Cardiac fibroblast (primary cell): Measurements from ENCODE around the gene SARS1.

ENCODE experiments used
- DNase-seq, 2 donors: peaks; one replicate each; pipeline versions ENCODE4 v3.0.0 to v3.0.0-alpha.2; 2010; ENCODE audit warnings: low read depth in 2 of 2
- H3K4me3 ChIP-seq, 2 donors: replicated peaks in 1 of 2; 1 replicate in 1 of 2; 2 replicates in 1 of 2; pipeline ENCODE4 v1.5.1; 2011; ENCODE audit warnings: low read depth in 2 of 2, low read length in 2 of 2, mild to moderate bottlenecking in 2 of 2, moderate library complexity in 1 of 2
- TF ChIP-seq, protein P1 (sequence below): IDR thresholded peaks from one replicate; pipeline ENCODE4 v1.5.1; 2011; ENCODE audit warnings: low read depth, mild to moderate bottlenecking, low read length, inconsistent platforms

SARS1 gene

DNA sequence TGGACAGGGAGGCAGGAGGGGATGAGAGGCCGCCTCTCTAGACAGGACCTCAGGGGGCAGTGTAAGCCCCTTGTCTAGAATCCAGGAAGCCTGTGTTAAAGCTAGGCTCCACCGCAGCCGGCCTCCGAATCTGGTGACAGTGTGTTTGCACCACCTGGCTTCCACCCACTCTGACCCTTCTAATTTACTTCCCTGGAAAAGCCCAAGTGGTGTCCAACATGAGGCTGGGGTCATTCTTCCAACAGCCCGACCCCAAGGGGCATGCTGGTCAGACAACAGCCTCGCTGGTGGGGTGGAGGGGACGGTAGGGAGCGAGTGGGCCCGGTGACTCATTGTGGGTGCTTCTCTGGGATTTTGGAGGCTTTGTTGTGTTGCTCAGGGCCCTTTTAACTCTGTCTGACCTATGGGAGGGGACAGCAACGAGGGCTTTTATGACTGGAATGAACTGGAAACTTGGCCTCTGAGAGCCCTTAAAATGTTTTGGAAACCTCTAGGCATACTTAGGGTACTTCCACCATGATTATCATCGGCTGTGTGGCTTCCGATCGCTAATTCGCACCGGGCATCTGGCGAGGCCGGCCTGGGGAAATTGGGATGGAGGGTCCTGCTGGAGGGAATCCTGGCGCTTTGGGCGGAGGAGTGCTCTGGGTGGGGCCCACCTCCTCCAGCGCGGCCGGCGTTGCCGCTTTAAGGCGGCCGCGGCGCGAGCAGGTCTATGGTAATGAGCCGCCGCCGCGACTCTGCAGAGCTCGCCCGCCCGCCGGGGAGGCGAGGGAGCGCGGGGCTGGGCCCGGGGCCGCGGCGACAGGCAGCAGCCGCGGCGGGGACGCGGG lies 35.3 kb downstream of the SARS1 start, which contains the start of gene CELSR2:
TSS of gene CELSR2 (plus strand) at position 743 of the 833 bp plus-strand sequence. CDS start 541 bp downstream, outside the sequence.
- TF ChIP-seq, protein P1, sequence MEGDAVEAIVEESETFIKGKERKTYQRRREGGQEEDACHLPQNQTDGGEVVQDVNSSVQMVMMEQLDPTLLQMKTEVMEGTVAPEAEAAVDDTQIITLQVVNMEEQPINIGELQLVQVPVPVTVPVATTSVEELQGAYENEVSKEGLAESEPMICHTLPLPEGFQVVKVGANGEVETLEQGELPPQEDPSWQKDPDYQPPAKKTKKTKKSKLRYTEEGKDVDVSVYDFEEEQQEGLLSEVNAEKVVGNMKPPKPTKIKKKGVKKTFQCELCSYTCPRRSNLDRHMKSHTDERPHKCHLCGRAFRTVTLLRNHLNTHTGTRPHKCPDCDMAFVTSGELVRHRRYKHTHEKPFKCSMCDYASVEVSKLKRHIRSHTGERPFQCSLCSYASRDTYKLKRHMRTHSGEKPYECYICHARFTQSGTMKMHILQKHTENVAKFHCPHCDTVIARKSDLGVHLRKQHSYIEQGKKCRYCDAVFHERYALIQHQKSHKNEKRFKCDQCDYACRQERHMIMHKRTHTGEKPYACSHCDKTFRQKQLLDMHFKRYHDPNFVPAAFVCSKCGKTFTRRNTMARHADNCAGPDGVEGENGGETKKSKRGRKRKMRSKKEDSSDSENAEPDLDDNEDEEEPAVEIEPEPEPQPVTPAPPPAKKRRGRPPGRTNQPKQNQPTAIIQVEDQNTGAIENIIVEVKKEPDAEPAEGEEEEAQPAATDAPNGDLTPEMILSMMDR: no peak
- DNase-seq: peak; percentile 54 to 63
- H3K4me3 ChIP-seq: peak within 1 kb of the TSS; percentile 27 to 36

DNA sequence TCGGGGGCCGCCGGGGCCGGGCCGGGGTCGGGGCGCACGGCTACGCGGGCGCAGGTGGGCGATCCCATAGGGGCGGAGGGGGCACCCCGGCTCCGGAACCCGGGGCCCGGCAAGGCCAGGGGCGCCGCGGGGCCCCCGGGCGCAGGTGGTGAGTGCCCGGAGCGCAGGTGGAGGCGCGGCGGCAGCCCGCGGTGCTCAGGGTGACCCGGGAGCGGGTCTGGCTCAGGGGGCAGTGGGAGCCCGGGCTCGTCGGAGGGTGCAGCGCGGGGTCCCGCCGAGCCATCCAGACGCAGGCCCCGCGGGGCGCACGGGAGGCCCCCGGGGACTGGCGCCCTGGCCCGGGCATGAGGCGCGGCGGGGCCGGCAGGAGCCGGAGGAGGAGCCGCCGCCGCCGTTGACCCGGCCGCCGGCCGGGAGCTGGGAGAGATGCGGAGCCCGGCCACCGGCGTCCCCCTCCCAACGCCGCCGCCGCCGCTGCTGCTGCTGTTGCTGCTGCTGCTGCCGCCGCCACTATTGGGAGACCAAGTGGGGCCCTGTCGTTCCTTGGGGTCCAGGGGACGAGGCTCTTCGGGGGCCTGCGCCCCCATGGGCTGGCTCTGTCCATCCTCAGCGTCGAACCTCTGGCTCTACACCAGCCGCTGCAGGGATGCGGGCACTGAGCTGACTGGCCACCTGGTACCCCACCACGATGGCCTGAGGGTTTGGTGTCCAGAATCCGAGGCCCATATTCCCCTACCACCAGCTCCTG lies 36.1 kb downstream of the SARS1 start:
- TF ChIP-seq, protein P1: no peak
- peak overlapping the region; percentile 27 to 36 for H3K4me3 ChIP-seq
- DNase-seq: no peak

DNA sequence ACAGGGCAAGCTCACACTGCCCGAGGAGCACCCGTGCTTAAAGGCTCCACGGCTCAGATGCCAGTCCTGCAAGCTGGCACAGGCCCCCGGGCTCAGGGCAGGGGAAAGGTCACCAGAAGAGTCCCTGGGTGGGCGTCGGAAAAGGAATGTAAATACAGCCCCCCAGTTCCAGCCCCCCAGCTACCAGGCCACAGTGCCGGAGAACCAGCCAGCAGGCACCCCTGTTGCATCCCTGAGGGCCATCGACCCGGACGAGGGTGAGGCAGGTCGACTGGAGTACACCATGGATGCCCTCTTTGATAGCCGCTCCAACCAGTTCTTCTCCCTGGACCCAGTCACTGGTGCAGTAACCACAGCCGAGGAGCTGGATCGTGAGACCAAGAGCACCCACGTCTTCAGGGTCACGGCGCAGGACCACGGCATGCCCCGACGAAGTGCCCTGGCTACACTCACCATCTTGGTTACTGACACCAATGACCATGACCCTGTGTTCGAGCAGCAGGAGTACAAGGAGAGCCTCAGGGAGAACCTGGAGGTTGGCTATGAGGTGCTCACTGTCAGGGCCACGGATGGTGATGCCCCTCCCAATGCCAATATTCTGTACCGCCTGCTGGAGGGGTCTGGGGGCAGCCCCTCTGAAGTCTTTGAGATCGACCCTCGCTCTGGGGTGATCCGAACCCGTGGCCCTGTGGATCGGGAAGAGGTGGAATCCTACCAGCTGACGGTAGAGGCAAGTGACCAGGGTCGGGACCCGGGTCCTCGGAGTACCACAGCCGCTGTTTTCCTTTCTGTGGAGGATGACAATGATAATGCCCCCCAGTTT lies 36.9 kb downstream of the SARS1 start:
- no peak overlapping the region for H3K4me3 ChIP-seq
- TF ChIP-seq, protein P1: no peak
- no peak for DNase-seq

DNA sequence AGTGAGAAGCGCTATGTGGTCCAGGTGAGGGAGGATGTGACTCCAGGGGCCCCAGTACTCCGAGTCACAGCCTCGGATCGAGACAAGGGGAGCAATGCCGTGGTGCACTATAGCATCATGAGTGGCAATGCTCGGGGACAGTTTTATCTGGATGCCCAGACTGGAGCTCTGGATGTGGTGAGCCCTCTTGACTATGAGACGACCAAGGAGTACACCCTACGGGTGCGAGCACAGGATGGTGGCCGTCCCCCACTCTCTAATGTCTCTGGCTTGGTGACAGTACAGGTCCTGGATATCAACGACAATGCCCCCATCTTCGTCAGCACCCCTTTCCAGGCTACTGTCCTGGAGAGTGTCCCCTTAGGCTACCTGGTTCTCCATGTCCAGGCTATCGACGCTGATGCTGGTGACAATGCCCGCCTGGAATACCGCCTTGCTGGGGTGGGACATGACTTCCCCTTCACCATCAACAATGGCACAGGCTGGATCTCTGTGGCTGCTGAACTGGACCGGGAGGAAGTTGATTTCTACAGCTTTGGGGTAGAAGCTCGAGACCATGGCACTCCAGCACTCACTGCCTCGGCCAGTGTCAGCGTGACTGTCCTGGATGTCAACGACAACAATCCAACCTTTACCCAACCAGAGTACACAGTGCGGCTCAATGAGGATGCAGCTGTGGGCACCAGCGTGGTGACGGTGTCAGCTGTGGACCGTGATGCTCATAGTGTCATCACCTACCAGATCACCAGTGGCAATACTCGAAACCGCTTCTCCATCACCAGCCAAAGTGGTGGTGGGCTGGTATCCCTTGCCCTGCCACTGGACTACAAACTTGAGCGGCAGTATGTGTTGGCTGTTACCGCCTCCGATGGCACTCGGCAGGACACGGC lies 37.8 kb downstream of the SARS1 start:
- no peak for DNase-seq
- TF ChIP-seq, protein P1: no peak
- H3K4me3 ChIP-seq: no peak overlapping the region

DNA sequence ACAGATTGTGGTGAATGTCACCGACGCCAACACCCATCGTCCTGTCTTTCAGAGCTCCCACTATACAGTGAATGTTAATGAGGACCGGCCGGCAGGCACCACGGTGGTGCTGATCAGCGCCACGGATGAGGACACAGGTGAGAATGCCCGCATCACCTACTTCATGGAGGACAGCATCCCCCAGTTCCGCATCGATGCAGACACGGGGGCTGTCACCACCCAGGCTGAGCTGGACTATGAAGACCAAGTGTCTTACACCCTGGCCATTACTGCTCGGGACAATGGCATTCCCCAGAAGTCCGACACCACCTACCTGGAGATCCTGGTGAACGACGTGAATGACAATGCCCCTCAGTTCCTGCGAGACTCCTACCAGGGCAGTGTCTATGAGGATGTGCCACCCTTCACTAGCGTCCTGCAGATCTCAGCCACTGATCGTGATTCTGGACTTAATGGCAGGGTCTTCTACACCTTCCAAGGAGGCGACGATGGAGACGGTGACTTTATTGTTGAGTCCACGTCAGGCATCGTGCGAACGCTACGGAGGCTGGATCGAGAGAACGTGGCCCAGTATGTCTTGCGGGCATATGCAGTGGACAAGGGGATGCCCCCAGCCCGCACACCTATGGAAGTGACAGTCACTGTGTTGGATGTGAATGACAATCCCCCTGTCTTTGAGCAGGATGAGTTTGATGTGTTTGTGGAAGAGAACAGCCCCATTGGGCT lies 38.6 kb downstream of the SARS1 start:
- no peak overlapping the region for H3K4me3 ChIP-seq
- no peak for DNase-seq
- TF ChIP-seq, protein P1: no peak
